K562 (cell line): ENCODE measurements around the gene GPALPP1. TPM values are rescaled to one million over a fixed set of nuclear protein-coding genes. Genes with fewer than 3 reads are reported as not detected.

Experiments used
- CREM ChIP-seq: IDR thresholded peaks from 2 replicates; pipeline ENCODE4 v1.6.1; 2014; ENCODE audit warnings: antibody characterized with exemption, low read depth
- CXXC5 ChIP-seq: fragments of 250-450 bp; sonication (Bioruptor Pico); IDR thresholded peaks from 2 replicates; pipeline ENCODE4 v1.8.0; 2022; ENCODE audit warnings: inconsistent platforms, mild to moderate bottlenecking, moderate library complexity
- DDX20 ChIP-seq: fragments of 450-650 bp; IDR thresholded peaks from 2 replicates; pipeline ENCODE4 v1.6.1; 2016; ENCODE audit warnings: missing genetic modification characterization, low read depth, mild to moderate bottlenecking, missing compliant biosample characterization, moderate library complexity
- NFIX ChIP-seq: fragments of 250-450 bp; sonication (Bioruptor Pico); IDR thresholded peaks from 2 replicates; pipeline ENCODE4 v1.4.0; 2020; ENCODE audit warnings: low read depth, mild to moderate bottlenecking, moderate library complexity
- NRF1 ChIP-seq, 2 experiments: fragments of 450-650 bp; IDR thresholded peaks in 1 of 2; conservative IDR thresholded peaks in 1 of 2; 2 replicates each; pipeline ENCODE4 v1.6.1; 2014; ENCODE audit warnings: mild to moderate bottlenecking in 2 of 2
- POLR2H ChIP-seq: IDR thresholded peaks from 2 replicates; pipeline ENCODE4 v1.6.1; 2016; ENCODE audit warnings: missing genetic modification characterization, low read depth, mild to moderate bottlenecking, control low read depth, missing compliant biosample characterization, moderate library complexity
- RB1 ChIP-seq: fragments of 450-650 bp; IDR thresholded peaks from 2 replicates; pipeline ENCODE4 v1.6.1; 2017; ENCODE audit warnings: low read depth, mild to moderate bottlenecking
- SIN3A ChIP-seq, 2 experiments: fragments of 150-350 bp in 1 of 2; IDR thresholded peaks; 2 replicates each; pipeline ENCODE4 v1.6.1; 2011 to 2016; ENCODE audit warnings: borderline replicate concordance in 2 of 2, low read depth in 2 of 2, low read length in 2 of 2, mild to moderate bottlenecking in 2 of 2, moderate library complexity in 2 of 2; ENCODE audit not compliant: control insufficient read depth in 1 of 2
- SRSF9 ChIP-seq: fragments of 200-400 bp; formaldehyde crosslinking; IDR thresholded peaks from 2 replicates; pipeline ENCODE4 v1.6.1; 2017; ENCODE audit warnings: low read depth, low read length, borderline replicate concordance
- ZNF133 ChIP-seq: fragments of 250-450 bp; sonication (Bioruptor Pico); IDR thresholded peaks from 2 replicates; pipeline ENCODE4 v1.4.0; 2020; ENCODE audit warnings: mild to moderate bottlenecking
- ZNF318 ChIP-seq, 2 experiments: fragments of 450-650 bp; IDR thresholded peaks; 2 replicates each; pipeline ENCODE4 v1.6.1; 2016; ENCODE audit warnings: mild to moderate bottlenecking in 2 of 2, borderline replicate concordance in 1 of 2, low read depth in 1 of 2, moderate library complexity in 1 of 2
- ZNF639 ChIP-seq, 2 experiments: fragments of 200-800 bp in 1 of 2; sonication (Bioruptor generic) in 1 of 2; sonication (generic) in 1 of 2; formaldehyde crosslinking in 1 of 2; IDR thresholded peaks in 1 of 2; conservative IDR thresholded peaks in 1 of 2; 2 replicates each; pipeline versions ENCODE4 v1.5.0 to v1.6.1; 2016 to 2020; ENCODE audit warnings: missing compliant biosample characterization in 1 of 2, missing genetic modification characterization in 1 of 2, missing genetic modification reagents in 1 of 2
- ZNF740 ChIP-seq, 3 experiments: fragments of 200-800 bp in 1 of 3; sonication (Bioruptor generic) in 1 of 3; sonication (generic) in 1 of 3; formaldehyde crosslinking in 1 of 3; IDR thresholded peaks; 2 replicates each; pipeline versions ENCODE4 v1.6.1 to v1.8.0; 2016 to 2022; ENCODE audit warnings: mild to moderate bottlenecking in 2 of 3, missing compliant biosample characterization in 2 of 3, missing genetic modification characterization in 2 of 3, missing genetic modification reagents in 1 of 3
- ZNF785 ChIP-seq: fragments of 250-450 bp; sonication (Bioruptor Pico); IDR thresholded peaks from 2 replicates; pipeline ENCODE4 v1.4.0; 2020; ENCODE audit warnings: mild to moderate bottlenecking
- ZSCAN32 ChIP-seq: fragments of 450-650 bp; formaldehyde crosslinking; IDR thresholded peaks from 2 replicates; pipeline ENCODE4 v1.4.0; 2020; ENCODE audit warnings: mild to moderate bottlenecking, moderate library complexity
- polyA plus RNA-seq, 8 experiments: library from polyadenylated mRNA; depleted of rRNA in 4 of 8; stranded (reverse) in 5 of 8; unstranded in 3 of 8; fragments of >200 nt; fragmentation: Nextera tagmentation in 2 of 8; fragmentation: Illumina TruSeq in 1 of 8; extraction: Ambion mirVana in 2 of 8; extraction: Trizol in 1 of 8; gene quantifications; 2 replicates each; pipeline versions ENCODE4 v1.2.1 to v1.2.3, GENCODE V29; 2011 to 2014; ENCODE audit warnings: inconsistent platforms in 1 of 8, missing spikeins in 1 of 8
- total RNA-seq, 7 experiments: library from RNA; depleted of rRNA in 6 of 7; stranded (reverse); fragments of >200 nt in 6 of 7; fragmentation: Illumina TruSeq in 2 of 7; extraction: Trizol in 2 of 7; gene quantifications; 2 replicates each; pipeline versions ENCODE4 v1.2.1 to v1.2.3, GENCODE V29; 2011 to 2021; ENCODE audit warnings: low replicate concordance in 1 of 7

Gene GPALPP1
- total and polyA plus RNA-seq, 9 of the 15 experiments (the other 6 are each of a cell fraction or from before 2014, with no cell fraction given), result 8.1 to 22.3 (median 18.5) TPM

GRCh38 chr13:44989071-44989889 is at the start of gene GPALPP1, which contains the start of gene NUFIP1 (continued):
- peak; percentile 82 for TF ChIP-seq CXXC5 (CRISPR knock-in tag)
- no peak for TF ChIP-seq ZNF318 (IDR thresholded peaks at IDR 0.05; ENCODE audit: borderline replicate concordance in 1 of 2, low read depth in 1 of 2)
- TF ChIP-seq ZNF785, result no peak
- TF ChIP-seq ZNF740 (CRISPR knock-in tag; IDR thresholded peaks at IDR 0.05), result no peak
- no peak for TF ChIP-seq ZNF740 (tag; IDR thresholded peaks at IDR 0.05)
- no peak for TF ChIP-seq DDX20 (tag)
- TF ChIP-seq SRSF9, result no peak
- no peak for TF ChIP-seq NFIX (CRISPR knock-in tag)
- TF ChIP-seq CREM, result peak; percentile 99
- no peak for TF ChIP-seq ZNF639 (CRISPR knock-in tag; conservative IDR thresholded peaks at IDR 0.05 in 1 of 2, IDR thresholded peaks at IDR 0.05 in 1 of 2)
- peak; percentile 83 to 95; a peak in 3 of 4 replicates for TF ChIP-seq SIN3A (IDR thresholded peaks at IDR 0.05; ENCODE audit: borderline replicate concordance in 2 of 2, control insufficient read depth in 1 of 2, low read depth in 2 of 2, low read length in 2 of 2)
- no peak for TF ChIP-seq NRF1 (conservative IDR thresholded peaks at IDR 0.05 in 1 of 2, IDR thresholded peaks at IDR 0.05 in 1 of 2)
- peak; percentile 61 for TF ChIP-seq RB1
- TF ChIP-seq ZSCAN32, result no peak
- no peak for TF ChIP-seq ZNF133 (CRISPR knock-in tag)
- no peak for TF ChIP-seq POLR2H
